ENCODE data around the gene FAM216A. TPM values are rescaled to one million over a fixed set of nuclear protein-coding genes. Genes with fewer than 3 reads are reported as not detected.

The FAM216A gene
- total and polyA plus RNA-seq, 9 of the 15 experiments (the other 6 are each of a cell fraction or from before 2014, with no cell fraction given), result 17.2 to 96.9 (median 48.5) TPM

DNA sequence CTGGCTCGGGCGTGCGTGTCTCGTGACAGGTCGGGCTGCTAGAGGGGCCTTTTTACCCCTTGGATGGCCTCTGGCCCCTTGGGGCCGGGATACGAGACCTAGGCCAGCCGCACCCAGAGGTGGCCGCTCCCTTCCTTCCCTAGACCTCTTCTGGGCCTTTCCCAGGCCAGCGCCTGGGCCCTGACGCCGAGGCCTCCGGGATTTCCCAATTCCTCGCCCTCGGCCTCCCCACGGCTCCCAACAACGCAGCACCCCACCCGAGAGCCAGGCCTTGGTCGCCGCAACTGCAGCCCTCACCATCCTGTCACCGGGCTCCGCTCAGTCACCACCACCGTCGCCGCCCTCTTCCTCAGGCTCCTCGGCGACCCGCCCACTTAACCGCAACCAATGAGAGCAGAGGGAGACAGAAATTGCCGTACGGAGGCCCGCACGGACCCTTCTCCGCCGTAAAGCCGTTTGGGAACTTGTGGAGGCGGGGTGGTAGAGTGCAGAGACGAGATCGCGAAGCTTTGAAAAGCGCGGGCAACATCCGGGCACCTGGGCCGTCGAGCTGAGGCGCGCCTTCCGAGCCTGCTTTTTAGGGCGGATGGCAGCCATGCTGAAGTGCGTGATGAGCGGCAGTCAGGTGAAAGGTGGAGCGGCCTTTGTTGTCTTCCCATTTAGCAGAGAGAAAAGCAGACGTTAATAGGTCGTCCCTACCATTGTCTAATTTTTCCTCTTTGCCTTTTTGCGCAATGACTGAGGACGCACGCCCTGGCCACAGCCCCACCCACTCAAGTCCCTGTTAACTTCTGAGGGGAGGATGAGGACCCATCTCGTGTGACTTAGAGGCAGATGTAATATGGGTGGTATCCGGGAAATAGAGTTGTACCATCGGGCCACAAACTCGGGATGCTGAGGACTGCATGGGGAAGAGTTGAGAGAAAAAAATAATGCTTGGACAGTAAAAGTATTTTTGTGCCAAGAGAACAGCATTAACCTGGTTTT lies 33.4 kb downstream of the FAM216A start, which contains the start of the genes RAD9B and VPS29 (continued):
- no peak for TF ChIP-seq KAT8 (IDR thresholded peaks at IDR 0.05; ENCODE audit: low read depth)
- peak; percentile 98 for TF ChIP-seq RNF2 (IDR thresholded peaks at IDR 0.05)
- TF ChIP-seq HNRNPUL1 (IDR thresholded peaks at IDR 0.05; ENCODE audit: low read length), result no peak
- TF ChIP-seq, protein P1, sequence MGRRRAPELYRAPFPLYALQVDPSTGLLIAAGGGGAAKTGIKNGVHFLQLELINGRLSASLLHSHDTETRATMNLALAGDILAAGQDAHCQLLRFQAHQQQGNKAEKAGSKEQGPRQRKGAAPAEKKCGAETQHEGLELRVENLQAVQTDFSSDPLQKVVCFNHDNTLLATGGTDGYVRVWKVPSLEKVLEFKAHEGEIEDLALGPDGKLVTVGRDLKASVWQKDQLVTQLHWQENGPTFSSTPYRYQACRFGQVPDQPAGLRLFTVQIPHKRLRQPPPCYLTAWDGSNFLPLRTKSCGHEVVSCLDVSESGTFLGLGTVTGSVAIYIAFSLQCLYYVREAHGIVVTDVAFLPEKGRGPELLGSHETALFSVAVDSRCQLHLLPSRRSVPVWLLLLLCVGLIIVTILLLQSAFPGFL (CRISPR knock-in tag; IDR thresholded peaks at IDR 0.05), result no peak
- TF ChIP-seq POLR2B (IDR thresholded peaks at IDR 0.05; ENCODE audit: low read depth, partially characterized antibody), result peak; percentile 95
- TF ChIP-seq GABPA (tag; conservative IDR thresholded peaks at IDR 0.05; ENCODE audit: low read depth), result peak; percentile 56
- 0 out of 2 replicates have a peak, but pooled peaks have one; percentile 15 for TF ChIP-seq RUNX1 (IDR thresholded peaks at IDR 0.05; ENCODE audit: low read depth)
- no peak for TF ChIP-seq ZNF696 (CRISPR knock-in tag; conservative IDR thresholded peaks at IDR 0.05)
- TF ChIP-seq POLR2A (conservative IDR thresholded peaks at IDR 0.05), result peak; percentile 97
- no peak for TF ChIP-seq ZNF165 (CRISPR knock-in tag; IDR thresholded peaks at IDR 0.05; ENCODE audit: borderline replicate concordance)
- no peak for TF ChIP-seq BMI1 (IDR thresholded peaks at IDR 0.05; ENCODE audit: low read length)
- TF ChIP-seq, protein P2, sequence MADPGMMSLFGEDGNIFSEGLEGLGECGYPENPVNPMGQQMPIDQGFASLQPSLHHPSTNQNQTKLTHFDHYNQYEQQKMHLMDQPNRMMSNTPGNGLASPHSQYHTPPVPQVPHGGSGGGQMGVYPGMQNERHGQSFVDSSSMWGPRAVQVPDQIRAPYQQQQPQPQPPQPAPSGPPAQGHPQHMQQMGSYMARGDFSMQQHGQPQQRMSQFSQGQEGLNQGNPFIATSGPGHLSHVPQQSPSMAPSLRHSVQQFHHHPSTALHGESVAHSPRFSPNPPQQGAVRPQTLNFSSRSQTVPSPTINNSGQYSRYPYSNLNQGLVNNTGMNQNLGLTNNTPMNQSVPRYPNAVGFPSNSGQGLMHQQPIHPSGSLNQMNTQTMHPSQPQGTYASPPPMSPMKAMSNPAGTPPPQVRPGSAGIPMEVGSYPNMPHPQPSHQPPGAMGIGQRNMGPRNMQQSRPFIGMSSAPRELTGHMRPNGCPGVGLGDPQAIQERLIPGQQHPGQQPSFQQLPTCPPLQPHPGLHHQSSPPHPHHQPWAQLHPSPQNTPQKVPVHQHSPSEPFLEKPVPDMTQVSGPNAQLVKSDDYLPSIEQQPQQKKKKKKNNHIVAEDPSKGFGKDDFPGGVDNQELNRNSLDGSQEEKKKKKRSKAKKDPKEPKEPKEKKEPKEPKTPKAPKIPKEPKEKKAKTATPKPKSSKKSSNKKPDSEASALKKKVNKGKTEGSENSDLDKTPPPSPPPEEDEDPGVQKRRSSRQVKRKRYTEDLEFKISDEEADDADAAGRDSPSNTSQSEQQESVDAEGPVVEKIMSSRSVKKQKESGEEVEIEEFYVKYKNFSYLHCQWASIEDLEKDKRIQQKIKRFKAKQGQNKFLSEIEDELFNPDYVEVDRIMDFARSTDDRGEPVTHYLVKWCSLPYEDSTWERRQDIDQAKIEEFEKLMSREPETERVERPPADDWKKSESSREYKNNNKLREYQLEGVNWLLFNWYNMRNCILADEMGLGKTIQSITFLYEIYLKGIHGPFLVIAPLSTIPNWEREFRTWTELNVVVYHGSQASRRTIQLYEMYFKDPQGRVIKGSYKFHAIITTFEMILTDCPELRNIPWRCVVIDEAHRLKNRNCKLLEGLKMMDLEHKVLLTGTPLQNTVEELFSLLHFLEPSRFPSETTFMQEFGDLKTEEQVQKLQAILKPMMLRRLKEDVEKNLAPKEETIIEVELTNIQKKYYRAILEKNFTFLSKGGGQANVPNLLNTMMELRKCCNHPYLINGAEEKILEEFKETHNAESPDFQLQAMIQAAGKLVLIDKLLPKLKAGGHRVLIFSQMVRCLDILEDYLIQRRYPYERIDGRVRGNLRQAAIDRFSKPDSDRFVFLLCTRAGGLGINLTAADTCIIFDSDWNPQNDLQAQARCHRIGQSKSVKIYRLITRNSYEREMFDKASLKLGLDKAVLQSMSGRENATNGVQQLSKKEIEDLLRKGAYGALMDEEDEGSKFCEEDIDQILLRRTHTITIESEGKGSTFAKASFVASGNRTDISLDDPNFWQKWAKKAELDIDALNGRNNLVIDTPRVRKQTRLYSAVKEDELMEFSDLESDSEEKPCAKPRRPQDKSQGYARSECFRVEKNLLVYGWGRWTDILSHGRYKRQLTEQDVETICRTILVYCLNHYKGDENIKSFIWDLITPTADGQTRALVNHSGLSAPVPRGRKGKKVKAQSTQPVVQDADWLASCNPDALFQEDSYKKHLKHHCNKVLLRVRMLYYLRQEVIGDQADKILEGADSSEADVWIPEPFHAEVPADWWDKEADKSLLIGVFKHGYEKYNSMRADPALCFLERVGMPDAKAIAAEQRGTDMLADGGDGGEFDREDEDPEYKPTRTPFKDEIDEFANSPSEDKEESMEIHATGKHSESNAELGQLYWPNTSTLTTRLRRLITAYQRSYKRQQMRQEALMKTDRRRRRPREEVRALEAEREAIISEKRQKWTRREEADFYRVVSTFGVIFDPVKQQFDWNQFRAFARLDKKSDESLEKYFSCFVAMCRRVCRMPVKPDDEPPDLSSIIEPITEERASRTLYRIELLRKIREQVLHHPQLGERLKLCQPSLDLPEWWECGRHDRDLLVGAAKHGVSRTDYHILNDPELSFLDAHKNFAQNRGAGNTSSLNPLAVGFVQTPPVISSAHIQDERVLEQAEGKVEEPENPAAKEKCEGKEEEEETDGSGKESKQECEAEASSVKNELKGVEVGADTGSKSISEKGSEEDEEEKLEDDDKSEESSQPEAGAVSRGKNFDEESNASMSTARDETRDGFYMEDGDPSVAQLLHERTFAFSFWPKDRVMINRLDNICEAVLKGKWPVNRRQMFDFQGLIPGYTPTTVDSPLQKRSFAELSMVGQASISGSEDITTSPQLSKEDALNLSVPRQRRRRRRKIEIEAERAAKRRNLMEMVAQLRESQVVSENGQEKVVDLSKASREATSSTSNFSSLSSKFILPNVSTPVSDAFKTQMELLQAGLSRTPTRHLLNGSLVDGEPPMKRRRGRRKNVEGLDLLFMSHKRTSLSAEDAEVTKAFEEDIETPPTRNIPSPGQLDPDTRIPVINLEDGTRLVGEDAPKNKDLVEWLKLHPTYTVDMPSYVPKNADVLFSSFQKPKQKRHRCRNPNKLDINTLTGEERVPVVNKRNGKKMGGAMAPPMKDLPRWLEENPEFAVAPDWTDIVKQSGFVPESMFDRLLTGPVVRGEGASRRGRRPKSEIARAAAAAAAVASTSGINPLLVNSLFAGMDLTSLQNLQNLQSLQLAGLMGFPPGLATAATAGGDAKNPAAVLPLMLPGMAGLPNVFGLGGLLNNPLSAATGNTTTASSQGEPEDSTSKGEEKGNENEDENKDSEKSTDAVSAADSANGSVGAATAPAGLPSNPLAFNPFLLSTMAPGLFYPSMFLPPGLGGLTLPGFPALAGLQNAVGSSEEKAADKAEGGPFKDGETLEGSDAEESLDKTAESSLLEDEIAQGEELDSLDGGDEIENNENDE (IDR thresholded peaks at IDR 0.05; ENCODE audit: low read depth, low read length), result no peak
- TF ChIP-seq, protein P3, sequence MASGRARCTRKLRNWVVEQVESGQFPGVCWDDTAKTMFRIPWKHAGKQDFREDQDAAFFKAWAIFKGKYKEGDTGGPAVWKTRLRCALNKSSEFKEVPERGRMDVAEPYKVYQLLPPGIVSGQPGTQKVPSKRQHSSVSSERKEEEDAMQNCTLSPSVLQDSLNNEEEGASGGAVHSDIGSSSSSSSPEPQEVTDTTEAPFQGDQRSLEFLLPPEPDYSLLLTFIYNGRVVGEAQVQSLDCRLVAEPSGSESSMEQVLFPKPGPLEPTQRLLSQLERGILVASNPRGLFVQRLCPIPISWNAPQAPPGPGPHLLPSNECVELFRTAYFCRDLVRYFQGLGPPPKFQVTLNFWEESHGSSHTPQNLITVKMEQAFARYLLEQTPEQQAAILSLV (tag; IDR thresholded peaks at IDR 0.05), result peak; percentile 93
- no peak for TF ChIP-seq KHSRP (IDR thresholded peaks at IDR 0.05)
- TF ChIP-seq, protein P4, sequence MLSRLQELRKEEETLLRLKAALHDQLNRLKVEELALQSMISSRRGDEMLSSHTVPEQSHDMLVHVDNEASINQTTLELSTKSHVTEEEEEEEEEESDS (CRISPR knock-in tag; IDR thresholded peaks at IDR 0.05), result no peak

Data from K562 (cell line).